Measurements from ENCODE around the gene DENND4B.
"Not testable (repeated sequence)": the region's sequence is repeated elsewhere in the genome, so short reads cannot be mapped to it uniquely, and the experiment has no call there.

Gene DENND4B, protein sequence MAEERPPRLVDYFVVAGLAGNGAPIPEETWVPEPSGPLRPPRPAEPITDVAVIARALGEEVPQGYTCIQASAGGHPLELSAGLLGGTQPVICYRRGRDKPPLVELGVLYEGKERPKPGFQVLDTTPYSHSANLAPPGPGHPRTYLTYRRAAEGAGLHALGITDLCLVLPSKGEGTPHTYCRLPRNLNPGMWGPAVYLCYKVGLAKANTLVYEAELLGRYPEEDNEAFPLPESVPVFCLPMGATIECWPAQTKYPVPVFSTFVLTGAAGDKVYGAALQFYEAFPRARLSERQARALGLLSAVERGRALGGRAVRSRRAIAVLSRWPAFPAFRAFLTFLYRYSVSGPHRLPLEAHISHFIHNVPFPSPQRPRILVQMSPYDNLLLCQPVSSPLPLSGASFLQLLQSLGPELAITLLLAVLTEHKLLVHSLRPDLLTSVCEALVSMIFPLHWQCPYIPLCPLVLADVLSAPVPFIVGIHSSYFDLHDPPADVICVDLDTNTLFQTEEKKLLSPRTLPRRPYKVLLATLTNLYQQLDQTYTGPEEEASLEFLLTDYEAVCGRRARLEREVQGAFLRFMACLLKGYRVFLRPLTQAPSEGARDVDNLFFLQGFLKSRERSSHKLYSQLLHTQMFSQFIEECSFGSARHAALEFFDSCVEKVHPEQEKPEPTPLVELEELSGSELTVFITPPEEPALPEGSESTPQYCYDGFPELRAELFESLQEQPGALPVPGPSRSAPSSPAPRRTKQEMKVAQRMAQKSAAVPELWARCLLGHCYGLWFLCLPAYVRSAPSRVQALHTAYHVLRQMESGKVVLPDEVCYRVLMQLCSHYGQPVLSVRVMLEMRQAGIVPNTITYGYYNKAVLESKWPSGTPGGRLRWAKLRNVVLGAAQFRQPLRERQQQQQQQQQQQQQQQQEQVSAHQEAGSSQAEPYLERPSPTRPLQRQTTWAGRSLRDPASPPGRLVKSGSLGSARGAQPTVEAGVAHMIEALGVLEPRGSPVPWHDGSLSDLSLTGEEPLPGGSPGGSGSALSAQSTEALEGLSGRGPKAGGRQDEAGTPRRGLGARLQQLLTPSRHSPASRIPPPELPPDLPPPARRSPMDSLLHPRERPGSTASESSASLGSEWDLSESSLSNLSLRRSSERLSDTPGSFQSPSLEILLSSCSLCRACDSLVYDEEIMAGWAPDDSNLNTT (N-terminal part only)

DNA sequence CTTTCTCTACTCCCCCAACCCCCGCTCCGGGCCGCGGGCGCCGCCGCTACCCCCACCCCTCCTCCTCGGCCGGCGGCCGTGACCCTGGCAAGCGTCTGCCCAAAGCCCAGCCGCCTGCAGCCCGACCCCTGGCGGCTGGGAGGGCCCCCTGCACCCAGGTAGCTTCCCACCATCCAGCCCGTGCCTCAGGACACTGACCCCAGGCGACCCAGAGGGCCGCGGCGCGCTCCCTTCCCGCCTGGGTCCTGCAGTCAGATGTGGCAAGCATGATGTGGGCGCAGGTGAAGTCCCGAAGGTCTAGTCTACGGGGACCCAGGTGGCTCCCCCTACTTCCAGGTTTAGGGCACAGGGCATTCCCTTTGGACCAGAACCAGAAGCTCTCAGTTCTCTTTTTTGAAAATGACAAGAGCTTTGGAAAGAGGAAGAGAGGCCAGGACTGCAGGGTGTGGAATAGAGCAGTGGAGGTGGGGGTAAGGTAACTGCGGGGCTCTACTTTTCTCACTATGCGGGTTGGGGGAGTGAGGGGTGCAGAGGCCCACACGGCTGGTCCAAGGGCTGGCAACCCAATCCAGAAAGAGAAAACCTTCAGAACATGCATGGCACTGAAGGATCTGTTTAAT is at the start of gene DENND4B:
Gene DENND4B, minus strand, starts transcription at position 97 of the 620 bp plus-strand sequence. CDS start 2,344 bp downstream, outside the sequence.
- peak; percentile 60 for DNase-seq

DNA sequence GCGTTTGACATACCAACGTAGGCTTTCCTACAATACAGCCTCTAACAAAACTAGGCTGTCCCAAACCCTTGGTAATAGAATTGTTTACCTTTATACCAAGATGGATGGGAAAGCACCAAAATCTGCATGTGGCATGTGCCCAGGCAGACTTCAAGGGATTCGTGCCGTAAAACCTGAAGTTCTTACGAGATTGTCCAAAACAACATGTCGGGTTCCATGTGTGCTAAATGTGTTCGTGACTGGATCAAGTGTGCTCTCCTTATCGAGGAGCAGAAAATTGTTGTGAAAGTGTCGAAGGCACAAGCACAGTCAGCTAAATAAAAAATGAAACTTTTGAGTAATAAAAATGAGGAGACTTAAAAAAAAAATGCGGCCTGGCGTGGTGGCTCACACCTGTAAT is 49.1 kb upstream of the DENND4B start:
- DNase-seq, result no peak

DNA sequence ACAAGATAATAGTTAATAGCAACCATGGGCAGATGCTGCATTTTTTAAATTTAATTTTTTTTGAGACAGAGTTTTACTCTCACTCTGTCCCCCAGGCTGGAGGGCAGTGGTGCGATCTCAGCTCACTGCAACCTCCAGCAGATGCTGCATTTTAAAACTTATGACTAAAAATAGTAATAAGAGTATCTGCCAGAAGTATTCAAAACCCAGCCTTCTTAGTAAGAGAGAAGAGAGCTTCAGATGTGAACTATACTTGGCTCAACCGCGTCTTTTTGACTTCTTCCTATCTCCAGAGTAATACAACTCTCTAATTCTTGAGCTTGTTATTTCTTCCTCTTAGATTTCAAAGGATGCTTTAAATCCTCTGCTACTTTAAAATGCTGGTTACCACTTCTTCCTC is 48.7 kb upstream of the DENND4B start:
- no peak for DNase-seq

DNA sequence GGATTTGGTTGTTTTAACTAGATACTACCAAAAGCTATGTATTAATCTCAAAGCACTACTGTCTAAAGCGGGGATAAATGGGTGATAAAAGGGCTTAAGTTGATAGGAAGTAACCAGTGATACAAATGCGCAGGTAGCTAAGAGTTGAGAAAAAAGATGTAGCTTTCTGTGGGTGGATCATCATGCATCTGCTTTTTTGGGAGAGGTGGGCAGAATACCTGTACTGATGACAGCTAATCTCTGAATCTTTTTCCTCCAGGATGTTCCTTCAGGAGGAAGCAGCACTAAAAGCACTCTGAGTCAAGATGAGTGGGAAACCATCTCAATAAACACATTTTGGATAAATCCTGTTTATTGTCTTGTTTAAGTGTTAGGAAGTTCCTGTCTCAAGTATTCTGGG is 45.3 kb upstream of the DENND4B start:
- DNase-seq, result no peak

DNA sequence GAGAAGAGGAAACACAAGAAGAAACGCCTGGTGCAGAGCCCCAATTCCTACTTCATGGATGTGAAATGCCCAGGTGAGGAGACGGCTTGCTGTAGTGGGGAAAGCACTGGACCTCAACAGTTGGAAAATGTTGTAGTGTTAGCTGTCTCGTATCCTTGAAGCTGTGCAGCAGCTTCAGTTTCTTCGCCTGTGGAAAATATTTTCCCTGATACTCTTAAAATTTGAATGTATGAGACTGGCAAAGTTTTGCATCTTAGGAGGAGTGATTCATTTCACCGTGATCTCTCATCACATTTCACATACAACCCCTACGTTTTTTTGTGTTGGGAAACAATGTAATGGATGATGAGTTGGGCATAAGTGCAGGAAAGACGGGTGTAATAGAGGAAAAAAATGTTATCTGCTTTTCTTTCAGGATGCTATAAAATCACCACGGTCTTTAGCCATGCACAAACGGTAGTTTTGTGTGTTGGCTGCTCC is 44.7 kb upstream of the DENND4B start:
- DNase-seq, result no peak

DNA sequence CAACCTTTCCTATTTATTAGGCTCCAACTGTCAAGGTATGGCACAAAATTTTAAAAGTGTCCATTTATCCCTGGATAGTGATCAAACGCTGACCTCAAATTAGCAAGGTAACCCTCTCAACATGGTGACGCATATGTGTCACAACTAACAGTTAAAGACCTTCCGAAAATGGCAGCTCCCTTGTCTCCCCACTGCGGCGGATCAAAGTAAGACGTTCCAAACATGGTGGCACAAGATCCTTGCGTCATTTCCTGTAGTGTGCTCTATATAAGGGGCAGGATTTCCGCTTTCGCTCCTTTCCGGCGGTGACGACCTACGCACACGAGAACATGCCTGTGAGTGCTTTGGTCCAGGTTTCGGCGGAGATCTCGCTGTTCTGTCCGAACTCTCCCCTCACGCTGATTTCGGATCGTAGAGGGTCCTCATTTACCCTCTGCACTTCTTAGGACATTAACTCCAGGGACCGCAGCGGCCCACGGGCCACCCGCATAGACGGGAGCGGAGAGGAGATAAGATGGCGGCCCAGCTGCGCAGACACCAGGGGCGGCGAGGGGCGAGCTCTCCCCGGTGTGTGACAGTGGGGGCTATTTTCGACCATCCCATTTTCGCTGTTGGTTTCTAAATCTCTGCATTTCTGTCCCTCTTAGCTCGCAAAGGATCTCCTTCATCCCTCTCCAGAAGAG is 44.1 kb upstream of the DENND4B start, which contains the start of gene RPS27:
Gene RPS27, plus strand, starts transcription at position 295 of the 683 bp plus-strand sequence. Its CDS starts 35 bp downstream, at position 330.
- DNase-seq, result peak; percentile 95

DNA sequence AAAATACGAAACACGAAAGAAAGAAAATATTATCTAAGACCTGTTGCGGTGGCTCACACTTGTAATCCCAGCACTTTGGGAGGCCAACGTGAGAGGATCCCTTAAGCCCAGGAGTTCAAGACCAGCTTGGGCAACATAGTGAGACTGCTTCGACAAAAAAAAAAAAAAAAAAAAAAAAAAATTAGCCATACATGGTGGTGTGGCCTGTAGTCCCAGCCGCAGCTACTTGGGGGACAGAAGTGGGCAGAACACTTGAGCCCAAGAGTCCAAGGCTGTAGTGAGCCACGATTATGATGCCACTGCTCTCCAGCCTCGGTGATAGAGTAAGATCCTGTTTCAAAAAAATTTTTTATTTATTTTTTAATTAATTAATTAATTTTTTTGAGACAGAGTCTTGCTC is 41.1 kb upstream of the DENND4B start:
- no peak for DNase-seq

DNA sequence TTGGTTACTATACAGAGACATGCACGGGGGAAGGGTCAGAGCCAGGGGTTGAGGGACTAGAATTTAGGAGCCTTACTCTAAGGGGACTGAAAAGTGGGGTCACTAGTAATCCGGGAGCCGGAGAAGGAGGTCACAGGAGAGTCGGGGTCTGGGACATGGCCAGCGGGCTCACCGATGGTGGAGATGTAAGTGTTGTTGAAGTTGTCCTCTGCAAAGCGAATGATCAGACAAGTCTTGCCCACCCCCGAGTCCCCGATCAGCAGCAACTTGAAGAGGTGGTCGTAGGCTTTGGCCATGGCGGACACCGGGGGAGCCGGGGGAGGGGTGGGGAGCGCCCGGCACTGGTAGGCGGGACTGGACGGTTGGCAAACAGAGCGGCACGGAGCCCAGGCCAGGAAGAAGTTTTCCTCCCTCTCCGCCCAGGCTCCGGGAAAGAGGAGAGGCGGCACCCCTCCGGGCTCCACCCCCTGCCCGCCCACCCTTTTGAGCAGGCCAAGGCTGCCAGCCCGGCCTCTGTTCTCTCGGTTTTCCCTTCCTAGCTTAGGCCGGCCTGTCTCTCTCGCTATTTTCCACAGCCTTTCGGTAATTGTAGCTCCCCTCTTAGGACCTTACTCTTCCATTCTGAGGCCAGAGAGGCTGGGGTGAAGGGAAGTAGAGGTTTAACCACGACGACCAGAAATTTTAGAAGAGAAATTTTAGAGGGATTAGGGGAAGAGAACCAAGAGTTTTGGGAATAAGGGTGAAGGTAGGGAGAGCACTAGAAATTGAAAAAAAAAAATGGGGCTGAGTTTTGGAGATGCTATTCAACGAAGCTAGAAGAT is 39.6 kb upstream of the DENND4B start, which contains the start of gene RAB13:
Gene RAB13, minus strand, starts transcription at position 399 of the 821 bp plus-strand sequence. Its CDS starts 103 bp downstream, at position 296.
- DNase-seq, result peak; percentile 65

DNA sequence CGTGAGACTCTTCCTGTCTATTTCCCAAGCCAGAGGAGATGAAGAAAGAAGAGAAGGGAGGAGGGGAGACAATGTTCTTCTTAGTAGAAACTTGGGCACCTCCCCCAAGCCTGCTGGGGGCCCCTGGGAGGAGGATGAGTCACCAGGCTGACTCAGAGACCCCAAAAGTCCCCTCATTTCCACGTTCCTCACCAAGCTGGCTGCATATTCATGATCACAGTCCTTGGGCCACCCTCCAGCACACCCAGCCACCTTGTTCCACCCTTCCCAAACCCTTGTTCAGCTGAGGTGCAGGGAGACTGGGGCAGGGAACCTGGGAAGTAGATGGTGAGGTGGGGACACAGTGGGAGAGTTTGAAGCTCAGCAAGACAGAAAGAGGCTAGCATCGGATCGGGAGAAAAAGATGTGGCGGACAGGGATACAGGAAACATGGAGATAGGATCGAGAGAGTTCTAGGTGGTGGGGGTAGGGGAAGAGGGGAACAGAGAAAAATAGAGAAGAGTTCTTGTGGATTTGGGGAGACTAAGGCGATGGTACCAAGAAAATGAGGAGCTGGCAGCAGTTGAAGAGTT is 38.9 kb upstream of the DENND4B start:
- DNase-seq, result no peak

DNA sequence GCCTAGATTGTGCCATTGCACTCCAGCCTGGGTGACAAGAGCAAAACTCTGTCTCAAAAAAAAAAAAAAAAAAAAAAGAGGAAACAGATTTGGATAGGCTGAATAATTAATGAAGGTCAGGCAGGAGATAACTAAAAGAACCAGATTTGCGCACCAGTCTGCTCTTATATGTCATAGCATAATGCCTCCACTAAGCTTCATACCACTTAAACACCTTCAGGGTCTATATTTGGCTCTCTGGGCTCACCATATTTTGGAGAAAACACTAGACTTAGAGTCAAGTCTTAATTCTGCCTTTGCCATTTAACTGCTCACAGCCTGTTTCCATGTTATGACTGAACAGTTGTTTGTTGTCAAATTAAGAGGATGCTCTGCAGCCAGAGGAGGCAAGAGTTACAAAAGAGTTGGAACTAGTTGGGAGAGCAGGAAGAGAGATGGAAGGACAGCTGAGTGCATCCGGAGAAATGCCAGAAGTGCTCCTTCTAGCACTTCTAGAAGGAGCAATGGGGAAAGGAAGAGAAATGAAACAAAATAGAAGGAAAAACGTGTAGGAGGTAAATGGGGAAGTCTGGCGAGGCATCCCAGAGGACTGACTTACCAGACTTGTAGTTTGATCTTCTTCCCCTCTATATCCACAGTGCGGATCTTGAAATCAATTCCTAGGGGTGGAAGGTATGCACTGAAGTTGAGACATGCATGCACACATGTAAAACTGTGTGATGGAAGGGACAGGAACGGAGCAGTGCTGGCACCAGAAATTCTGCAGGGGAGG is 37.8 kb upstream of the DENND4B start:
- peak; percentile 3 for DNase-seq

DNA sequence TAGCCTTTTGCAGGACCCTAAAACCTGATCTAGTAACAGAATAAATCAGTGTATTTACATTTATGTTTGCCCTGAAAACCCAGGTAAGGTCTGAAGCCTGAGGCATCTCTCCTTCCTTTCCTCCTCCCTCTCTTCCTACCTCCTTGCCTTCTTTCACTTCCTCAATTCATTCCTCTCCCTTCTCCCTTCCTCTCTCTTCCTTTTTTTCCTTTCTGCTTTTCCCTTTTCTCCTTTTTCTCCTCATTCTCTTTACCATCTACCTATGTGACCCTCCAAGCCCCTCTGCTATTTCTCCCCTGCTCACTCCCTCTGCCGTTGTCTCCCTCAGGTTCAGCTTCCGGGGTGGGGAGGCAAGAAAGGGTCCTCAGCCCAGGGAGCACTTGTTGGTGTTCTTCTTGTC is 35.2 kb upstream of the DENND4B start:
- not testable (repeated sequence) for DNase-seq

DNA sequence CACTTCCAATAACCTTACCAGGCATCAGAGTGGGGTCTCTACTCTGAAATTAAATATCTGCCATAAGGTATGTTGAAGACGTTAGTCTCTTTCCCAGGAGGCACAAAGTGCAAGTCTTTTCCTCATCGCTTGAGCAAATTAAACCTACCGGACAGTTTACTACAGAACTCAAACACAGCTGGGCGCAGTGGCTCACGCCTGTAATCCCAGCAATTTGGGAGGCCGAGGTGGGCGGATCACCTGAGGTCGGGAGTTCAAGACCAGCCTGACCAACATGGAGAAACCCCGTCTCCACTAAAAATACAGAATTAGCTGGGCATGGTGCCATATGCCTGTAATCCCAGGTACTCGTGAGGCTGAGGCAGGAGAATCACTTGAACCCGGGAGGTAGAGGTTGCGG is 32.6 kb upstream of the DENND4B start:
- DNase-seq, result not testable (repeated sequence)

DNA sequence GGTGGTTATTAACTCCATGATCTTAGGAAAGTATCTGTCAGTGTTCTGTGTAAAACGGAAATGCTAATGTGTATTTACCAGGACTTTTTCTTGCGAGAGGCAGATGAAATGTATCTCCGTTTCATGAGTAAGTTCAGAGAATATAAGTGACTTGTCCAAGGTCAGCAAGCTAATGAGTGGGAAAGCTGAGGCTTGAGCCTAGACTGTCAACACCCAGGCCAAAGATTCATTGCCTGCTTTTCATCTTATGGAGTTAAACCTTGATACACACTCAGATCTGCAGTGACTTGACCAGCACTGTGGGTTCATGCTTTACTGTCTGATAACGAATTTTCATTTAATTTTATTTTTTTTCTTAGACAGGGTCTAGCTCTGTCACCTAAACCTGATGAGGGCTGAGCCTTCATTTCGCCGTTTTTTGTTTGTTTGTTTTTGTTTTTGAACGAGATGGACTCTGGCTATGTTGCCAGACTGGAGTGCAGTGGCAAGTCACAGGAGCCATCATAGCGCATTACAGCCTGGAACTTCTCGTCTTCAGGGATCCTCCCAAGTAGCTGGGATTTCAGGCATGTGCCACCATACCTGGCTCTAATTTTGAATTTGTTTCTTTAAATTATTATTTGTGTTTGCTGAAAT is 31.9 kb upstream of the DENND4B start:
- no peak for DNase-seq

DNA sequence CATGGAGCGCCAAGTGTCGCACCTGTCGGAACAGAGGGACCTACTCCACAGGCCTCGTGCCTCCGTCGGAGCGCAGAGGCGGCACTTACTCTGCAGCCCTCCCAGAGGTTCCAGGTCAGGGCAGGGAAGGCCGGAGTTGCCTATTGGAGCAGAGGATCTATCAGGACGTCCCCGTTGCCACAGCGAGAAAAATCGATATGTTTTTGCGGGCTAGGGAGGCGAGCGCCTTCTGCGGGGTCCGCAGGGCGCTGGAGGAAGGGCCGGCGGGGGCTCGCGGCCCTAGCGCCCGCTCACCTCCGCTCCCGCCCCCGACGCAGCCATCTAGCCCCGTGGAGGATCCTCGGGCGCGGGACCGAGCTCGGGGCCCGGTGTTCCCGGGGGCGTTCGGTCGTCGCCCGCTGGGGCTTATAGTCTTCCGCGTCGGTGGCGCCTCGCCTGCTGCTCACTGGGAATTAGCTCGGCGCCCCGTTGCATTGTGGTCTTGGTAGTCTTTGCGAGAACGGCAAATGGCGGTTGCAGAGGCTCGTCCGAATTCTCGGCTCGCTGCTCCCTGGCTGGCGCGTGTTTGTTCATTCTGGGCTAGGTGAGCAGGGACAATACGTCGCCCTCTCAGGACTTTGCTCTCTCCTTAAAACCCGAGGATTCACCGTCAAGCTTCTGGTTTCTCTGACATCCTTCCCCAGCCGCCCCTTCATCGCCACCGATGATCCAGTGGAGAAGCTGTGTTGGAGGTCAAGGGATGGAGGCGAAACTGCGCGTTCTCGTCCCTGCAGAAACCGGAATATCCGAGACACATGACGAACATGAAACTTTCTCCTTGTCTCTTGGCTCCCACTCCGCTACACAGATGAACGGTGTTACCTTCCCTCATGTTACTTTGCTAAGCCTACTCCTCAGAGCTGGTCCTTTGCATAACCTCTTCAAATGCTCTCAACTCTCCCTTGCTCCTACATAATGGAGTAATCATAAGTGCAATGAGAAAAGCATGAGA is 31.0 kb upstream of the DENND4B start, which contains the start of gene JTB:
Gene JTB, minus strand, starts transcription at position 425 of the 991 bp plus-strand sequence. Its CDS starts 422 bp downstream, at position 3.
- DNase-seq, result peak; percentile 80

DNA sequence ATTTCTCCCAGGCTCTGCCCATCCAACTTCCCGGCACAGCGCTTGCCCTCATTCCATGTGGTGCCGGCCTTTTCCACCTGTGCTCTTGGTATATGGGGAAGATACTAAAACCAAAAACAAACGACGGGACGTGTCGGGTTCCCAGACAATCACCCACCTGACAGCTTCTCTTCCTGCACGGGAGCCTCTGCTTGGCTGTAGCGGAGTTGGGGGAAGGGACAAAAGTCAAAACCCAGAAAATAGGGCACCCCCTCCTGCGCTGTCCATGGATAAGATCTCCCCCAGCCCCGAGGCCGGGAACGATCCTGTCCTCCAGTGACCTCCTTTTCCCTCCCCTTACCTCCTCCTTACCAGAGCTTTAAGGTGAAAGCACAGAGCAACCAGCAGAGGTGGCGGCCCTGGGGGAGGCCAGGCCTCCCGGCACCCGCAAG is 30.3 kb upstream of the DENND4B start:
- no peak for DNase-seq

DNA sequence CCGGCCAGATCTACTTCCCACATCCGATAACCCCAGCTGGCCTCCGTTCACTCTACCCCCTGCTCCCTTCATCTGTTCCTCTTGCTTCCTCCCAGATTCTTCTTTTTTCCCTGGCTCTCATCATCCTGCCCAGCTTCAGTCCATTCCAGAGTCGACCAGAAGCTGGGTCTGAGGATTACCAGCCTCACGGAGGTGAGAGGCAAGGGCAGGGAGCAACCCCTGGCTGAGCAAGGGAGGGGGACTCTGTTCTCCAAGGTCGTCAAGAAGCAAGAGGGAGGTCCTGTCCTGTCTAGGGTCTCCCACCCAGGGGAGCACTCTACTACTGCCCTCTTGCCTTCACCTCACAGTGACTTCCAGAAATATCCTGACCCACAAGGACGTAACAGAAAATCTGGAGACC is 27.0 kb upstream of the DENND4B start:
- DNase-seq, result no peak

DNA sequence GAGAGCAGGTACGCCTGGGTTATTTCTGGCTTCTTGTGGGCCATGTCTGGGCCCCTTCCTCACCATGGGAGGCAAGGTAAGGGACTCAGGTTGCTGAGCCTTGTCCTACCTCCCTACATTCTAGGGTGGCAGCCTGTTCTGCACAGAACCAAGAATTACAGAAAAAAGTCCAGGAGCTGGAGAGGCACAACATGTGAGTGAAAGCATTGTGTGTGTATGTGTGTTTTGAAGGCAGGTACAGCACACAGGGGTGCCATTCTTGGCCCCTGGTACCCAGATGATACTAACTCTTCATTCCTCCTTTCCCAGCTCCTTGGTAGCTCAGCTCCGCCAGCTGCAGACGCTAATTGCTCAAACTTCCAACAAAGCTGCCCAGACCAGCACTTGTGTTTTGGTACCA is 26.6 kb upstream of the DENND4B start:
- no peak for DNase-seq

DNA sequence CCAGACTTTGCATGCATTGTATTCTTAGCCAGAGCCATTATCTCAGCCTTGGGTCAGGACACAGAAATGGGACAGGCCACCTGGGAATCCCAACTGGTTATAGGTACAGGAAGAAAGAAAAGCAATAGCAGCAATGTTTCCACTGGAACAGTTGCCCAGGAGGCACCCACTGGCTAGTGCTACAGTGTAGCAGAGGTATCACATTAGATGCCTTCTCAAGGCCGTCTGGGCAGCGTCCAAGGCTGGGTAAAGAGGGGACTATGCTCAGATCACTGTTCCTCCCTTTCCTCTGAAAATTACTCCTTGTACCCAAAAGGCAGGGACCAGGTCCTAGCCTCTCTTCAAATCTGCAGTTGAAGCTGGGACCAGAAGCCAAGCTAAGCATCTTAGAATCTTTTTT is 23.8 kb upstream of the DENND4B start:
- DNase-seq, result no peak

Measured in COR-L47 (cell line).